Measurements from ENCODE around the gene PLA2G4A.

DNA sequence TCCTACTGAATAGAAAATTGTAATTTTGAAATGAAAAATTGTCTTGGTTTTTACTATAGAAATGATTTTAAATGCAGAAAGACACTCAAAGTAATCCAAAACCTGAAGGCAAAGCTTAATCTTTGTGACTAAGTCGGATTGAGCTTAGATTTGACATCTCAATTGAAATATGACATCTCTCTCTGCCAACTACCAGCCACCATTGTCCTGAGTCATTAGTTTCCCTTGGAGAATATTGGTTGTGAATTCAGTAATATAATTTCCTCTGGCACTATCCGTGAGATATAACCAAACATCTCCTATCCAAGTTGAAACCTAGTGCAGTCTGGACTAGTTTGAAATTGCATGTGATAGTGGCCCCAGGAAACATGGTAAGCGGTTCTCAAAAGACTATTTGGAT is 37.1 kb downstream of the PLA2G4A start:
- TF ChIP-seq, protein P1, sequence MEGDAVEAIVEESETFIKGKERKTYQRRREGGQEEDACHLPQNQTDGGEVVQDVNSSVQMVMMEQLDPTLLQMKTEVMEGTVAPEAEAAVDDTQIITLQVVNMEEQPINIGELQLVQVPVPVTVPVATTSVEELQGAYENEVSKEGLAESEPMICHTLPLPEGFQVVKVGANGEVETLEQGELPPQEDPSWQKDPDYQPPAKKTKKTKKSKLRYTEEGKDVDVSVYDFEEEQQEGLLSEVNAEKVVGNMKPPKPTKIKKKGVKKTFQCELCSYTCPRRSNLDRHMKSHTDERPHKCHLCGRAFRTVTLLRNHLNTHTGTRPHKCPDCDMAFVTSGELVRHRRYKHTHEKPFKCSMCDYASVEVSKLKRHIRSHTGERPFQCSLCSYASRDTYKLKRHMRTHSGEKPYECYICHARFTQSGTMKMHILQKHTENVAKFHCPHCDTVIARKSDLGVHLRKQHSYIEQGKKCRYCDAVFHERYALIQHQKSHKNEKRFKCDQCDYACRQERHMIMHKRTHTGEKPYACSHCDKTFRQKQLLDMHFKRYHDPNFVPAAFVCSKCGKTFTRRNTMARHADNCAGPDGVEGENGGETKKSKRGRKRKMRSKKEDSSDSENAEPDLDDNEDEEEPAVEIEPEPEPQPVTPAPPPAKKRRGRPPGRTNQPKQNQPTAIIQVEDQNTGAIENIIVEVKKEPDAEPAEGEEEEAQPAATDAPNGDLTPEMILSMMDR (IDR thresholded peaks at IDR 0.05; ENCODE audit: low read length), result no peak
- TF ChIP-seq EZH2 (IDR thresholded peaks at IDR 0.05; ENCODE audit: borderline replicate concordance, low read length), result no peak

Measured in OCI-LY1 (cell line).